ENCODE measurements around the gene RAD51AP1. TPM values are rescaled to one million over a fixed set of nuclear protein-coding genes. Genes with fewer than 3 reads are reported as not detected.

Gene RAD51AP1
- total RNA-seq, 1 experiment from 2014 or later: 49.9 TPM

DNA sequence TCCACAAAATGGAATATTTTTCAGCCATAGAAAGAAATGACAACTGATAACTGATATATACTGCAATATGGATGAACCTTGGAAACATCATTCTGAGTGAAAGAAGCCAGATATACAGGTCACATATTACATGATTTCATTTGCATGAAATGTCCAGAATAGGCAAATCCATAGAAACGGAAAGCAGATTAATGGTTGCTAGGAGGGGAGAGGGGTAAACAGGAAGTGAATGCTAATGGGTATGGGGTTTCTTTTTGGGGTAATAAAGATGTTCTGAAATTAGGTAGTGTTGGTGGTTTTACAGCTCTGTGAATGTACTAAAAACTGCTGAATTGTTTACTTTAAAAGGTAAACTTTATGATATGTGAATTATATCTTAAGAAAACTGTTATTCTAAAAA, 6.5 kb downstream of the RAD51AP1 start:
- DNase-seq (ENCODE audit: low read depth): no peak

DNA sequence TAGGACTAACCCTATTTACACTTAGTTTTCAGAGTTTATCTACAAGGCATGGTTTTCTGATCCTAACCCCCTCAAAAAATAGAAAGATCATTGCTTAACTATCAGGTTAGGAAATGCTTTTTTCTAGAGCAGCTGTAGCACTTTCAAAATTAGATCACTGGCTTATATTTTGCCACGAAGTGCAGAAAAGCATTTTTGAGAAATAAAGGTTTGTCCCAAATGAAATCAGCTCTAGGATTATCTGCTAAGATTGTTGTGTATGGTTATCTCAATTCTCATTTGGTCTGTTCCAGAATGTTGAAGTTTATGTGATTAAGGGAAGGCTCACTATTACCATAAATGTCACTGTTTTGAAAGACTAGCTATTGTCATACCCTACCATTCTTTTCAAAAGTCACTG, 13.5 kb downstream of the RAD51AP1 start:
- DNase-seq (ENCODE audit: low read depth): no peak

DNA sequence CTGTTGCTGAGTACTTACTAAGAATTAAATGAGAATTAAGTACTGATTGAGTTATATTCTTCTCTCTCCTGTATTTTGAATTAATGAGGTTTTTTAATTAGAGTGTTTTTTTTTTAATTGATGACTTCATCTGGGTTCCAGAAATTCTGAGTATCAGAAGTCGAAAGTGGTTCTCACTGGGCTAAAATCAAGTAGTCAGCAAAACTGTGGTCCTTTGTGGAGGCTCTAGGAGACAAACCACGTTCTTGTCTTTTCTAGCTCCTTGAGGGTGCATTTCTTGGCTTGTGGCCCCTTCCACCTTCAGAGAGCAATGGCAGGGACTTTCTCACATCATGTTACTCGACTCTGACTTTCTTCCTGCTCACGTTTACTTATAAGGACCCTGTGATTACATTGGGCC, 15.3 kb downstream of the RAD51AP1 start:
- DNase-seq (ENCODE audit: low read depth): no peak

DNA sequence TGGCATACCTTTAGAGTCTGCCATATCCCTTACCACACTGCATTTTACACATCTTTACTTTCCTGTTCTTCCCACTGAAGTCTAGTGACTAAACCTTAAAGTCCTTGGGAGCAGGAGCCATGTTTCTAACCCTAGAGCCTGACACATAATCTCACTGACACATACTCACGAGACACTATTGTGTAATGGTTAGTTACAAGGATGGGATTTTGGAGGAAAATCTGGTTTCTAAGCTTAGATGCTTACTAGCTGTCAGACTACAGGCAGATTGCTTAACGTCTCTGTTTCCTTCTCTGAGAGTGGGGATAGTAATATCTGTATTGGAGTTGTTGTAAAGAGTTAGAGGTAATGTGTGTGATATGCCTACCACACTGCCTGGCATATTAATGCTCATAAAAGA, 17.1 kb downstream of the RAD51AP1 start:
- DNase-seq (ENCODE audit: low read depth): peak; percentile 45

DNA sequence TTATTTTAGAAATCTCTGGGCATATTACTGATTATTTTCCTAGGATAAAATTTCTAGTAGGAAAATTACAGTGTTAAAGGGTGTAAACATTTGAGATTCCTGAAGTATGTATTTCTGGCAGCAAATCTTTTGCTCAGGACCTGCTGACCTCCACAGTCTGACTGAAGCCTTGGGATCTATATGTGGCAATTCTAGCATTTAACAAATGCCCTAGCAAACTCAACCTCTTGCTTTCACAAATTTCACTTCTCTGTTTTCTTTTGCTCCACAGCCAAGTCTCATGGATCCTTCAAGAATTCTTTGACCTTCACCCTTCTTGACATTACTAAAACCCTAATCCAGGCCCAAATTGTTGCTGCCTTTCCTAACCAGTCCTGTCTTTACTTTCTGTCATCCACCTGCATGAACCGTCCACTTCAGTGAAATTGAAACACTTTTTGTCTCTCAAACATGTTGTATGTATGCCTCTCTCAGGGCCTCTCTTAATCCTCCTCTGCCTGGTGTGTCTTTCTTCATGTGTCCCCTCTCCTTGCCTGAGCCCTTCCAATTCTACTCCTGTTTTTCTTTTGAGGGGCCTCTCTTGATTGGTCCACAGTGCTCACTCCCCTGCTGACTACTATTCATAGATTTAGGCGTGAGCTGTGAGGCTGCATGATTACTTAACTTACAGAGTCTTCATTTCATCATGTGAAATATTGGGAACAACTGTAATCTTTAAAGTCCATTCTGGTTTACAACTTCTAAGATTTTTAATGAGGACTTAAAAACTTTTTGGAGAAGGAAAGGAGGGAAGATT, 18.2 kb downstream of the RAD51AP1 start:
- no peak for DNase-seq (ENCODE audit: low read depth)

DNA sequence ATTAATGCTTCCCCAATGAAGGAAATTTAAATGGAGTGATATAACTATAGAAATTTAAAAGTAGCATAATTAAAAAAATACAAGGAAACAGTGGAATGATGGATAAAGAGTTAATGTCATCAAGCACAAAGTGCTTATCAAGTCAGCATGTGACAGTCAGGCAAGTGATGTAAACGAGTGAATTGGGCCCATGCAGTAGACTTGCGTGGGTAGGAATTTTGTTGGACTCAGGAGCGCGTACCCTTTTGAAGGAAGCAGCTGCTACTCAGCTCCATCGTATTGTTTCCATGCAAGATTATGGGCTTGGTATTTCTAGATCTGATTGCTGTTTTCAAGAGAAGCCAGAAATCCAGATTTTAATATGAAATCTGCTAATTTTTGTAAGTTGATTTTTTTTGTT, 18.9 kb downstream of the RAD51AP1 start:
- DNase-seq (ENCODE audit: low read depth): no peak

DNA sequence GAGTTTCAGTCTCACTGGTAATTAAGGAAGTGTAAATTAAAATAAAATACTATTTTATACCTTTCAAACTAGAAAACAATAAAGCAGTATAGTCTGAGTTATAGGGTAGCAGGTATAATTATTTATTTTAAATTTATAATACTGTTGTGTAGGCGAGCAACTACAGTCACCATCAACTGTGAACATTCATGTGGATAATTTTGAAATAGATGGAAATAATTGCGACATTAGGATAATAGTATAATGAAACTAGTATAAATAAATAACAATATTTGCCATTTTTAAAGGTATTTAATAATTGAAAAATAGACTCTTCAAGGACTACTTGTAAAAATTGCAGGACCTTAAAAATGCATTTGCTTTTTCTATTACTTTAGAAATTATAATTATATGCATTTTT, 19.5 kb downstream of the RAD51AP1 start:
- no peak for DNase-seq (ENCODE audit: low read depth)

DNA sequence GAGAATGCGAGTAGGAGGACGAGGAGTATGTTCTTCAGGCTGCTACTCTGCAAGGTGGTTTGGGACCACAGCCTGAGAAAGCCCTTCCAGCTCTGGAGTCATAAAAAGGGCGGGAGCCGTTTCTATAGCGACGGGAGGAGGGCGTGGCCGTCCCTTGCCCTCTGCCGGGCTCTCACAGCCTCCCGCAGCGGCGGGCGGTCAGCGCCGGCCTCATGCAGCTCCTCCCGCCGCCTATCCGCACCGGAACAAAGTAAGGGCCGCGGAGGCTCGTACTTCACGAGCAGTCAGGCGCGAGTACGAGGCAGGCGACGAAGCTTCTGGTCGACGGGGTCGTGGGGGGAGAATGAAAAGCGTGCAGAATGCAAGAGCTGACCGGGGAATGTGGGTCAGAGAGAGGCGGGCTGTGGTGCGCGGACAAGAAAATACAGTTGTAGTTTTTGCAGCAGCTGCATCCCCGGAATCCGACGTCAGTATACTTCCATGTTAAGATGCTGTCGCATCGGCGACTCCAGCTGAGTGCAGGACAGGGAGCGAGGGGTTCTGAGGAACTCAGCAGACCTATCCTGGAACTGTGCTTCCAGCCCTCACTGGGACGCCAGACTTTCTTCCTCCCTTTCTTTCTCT, 23.5 kb downstream of the RAD51AP1 start, which contains the start of gene DYRK4:
Gene DYRK4 (plus strand): TSS at position 175 of the 624 bp plus-strand sequence. CDS start 38 bp downstream, at position 213.
- DNase-seq (ENCODE audit: low read depth): peak; percentile 49

DNA sequence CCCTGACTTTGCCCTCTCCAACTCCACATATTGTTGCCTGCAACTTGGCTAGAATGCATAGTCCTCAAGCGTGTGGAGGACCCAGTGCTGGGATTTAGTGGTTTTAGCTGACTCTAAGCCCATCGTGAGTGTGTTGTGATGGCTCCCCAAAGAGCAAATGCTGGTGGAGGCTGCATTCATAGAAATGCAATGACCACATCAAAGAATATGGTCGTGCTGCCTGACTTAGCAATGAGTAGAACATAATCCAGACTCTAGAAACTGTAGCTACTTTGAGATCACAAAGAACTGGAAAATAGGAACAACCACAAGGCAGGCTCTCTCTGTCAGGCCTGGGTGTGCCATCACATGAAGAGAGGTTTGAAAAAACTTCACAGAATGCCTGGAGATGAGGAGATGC, 24.6 kb downstream of the RAD51AP1 start:
- no peak for DNase-seq (ENCODE audit: low read depth)

DNA sequence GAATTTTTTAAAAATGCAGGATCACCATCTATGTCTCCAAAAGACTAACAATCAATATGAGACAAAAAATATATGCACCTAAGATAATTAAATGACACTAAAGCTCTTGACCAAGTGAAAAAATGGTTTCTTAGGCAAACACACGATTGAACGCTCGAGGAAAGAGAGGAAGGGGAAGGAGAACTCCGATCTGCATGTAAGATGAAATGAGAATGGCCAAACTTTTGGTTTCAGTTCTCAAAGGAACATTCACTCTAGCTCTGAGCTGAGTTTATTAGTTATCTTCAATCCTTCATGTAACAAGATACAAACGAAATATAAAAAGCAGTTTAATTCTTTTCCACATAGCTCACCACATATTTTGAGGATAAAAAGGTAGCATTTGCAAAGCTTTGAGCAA, 26.1 kb downstream of the RAD51AP1 start:
- no peak for DNase-seq (ENCODE audit: low read depth)

DNA sequence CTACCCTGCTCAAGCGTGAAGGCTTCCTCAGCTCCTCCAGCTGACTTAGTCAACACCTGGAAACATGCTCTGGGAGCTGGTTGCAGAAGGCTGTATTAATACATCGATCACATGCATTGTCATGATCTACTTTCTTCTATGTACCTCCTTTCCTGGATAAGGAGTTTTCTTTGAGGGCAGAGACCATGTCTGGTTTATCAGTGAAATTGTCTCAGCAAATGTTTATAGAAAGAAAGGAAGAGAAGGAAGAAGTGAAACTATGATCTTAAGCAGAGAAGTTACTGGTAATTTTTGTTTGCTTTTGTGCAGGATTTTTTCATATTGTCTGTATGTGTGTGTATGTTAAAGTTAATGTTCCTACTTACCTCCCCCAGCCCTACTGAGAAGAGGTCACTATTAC, 27.8 kb downstream of the RAD51AP1 start:
- no peak for DNase-seq (ENCODE audit: low read depth)

DNA sequence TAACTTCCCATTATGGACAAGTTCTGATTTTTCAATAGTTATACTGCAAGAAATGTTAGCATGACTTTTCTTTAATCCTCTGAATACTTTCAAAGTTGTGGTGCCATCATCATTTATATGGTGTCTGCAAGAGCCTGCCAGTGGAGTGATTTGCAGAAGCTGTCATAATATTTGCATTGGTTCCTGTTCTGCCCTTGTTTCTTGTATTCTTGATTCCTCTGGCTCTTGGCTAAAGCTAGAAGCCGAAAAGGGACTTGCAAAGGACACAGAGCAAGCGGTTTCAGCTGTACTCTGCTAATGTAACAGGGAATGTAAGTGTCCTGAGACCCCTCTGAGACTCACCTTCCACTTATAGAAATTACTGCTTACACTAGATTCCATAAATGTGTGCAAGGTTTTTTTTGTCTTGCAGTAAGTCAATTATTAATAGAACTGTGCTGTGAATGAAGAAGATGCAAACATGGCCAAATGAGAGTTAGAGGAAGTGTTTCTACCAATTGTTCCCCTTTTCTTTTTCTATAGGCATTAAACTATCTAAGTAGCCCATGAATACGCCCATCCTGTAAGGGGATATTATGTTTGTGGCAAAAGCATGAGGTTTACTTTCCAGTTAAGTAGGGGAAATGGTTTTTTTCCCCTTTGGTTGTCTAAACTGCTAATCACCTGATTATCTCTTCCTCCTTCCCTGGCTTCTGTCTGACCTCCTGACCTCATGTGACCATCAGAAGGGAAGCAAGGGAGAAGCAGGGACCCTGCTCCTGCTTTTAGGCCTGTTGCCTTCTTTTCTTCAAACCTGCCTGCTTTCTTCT, 28.6 kb downstream of the RAD51AP1 start:
- DNase-seq (ENCODE audit: low read depth): no peak

DNA sequence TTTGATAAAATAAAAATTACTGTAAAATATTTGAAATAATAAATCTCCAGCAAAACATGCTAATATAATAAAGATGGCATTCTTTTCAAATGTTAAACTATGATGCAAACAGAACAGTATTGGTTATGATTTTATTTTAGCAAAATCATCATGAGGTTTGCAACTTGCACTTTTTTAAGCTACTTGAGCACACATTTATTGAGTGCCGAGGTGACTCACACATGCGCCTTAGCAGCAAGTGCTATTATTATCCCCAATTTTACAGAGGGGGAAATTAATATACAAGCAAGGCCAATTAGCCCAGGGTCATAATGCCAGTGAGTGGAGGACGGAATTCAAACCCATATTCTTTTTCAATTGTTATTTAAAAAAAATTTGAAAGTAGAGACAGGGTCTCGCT, 30.6 kb downstream of the RAD51AP1 start:
- no peak for DNase-seq (ENCODE audit: low read depth)

DNA sequence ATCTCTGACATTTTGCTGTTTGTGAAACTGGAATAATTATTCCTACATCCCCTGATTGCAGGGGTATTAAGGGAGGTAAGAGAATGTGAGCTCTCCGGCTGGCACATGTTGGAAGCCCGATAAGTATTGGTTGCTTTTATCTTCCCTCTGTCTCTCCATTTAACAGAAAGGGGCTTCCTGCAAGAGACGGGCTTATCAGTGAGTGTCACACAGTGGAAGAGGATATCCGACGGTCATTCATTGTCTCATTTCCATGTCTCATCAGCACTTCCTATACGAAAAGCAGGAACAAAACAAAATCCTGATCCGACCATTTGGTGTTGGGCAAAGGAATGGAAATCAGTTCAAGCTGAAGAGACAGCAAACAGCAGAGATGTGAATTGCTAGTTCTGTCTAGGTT, 34.0 kb downstream of the RAD51AP1 start:
- DNase-seq (ENCODE audit: low read depth): no peak

DNA sequence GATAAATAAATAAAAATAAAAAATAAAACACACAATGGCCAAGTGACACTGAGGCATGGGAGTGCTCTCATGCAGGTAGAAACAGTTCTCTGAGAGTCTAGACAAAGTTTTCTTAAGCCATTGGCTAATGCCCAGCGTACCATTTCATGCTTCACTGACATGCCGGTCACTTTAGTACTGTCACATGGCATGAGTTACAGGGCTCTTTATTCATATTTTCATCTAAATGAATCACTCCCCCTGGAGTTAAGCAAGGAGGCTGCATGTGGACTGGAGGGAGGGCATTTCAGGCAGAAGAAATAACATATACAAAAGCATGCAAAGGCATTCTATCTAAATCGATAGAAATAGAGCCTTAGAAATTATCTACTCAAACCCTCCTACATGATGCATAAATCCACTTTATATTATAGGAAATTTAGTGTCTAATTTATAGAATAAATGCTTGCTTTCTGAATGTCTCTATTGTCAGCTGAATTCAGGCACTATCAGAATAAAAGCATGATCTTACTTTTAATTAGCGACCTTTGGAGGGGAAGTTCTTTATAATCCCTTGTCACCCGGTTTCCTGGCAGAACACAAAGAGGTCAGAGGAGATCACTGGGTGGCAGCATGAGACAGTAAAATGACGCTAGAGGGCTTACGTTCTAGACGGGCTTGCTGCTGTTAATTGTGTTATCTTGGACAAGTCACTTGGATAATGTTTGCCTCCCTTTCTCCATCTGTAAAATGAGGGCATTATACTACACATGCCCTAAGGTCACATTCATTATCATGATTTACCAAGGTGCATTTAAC, 40.8 kb downstream of the RAD51AP1 start:
- DNase-seq (ENCODE audit: low read depth): peak; percentile 23

DNA sequence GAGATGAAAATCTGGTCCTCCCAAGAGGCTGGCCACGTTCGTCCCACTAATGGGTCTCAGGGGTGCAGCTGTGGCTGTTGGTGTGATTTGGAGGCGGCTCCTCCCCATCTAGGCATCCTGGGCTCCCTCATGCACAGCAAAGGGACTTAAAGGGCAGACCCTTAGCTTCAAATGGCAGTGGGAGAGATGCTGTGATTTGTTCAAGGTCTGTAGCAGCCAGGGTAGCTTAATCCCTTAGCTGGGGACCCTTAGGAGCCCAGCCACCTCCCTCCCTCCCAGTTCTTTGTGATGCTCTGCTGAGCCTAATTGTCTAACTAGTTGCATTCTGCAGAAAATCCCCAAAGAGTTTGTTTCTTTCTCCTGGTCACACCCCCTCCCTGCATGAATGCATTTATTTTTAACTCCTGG, 41.6 kb downstream of the RAD51AP1 start:
- no peak for DNase-seq (ENCODE audit: low read depth)

DNA sequence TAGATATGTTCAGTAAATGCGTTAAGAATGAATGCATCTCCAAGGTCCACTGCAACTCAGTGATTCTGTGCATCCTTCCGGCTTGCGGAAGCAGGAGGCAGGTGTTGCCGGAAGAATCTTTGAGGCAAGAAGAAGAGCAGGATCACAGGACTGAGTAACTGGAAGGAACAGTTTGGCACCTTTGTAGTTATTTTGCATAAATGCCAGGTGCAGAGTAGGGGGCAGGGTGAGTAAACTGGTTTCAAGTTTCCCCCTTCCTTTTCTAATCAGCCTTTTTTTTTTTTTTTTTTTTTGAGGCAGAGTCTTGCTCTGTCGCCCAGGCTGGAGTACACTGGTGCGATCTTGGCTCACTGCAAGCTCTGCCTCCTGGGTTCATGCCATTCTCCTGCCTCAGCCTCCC, 45.6 kb downstream of the RAD51AP1 start:
- no peak for DNase-seq (ENCODE audit: low read depth)

DNA sequence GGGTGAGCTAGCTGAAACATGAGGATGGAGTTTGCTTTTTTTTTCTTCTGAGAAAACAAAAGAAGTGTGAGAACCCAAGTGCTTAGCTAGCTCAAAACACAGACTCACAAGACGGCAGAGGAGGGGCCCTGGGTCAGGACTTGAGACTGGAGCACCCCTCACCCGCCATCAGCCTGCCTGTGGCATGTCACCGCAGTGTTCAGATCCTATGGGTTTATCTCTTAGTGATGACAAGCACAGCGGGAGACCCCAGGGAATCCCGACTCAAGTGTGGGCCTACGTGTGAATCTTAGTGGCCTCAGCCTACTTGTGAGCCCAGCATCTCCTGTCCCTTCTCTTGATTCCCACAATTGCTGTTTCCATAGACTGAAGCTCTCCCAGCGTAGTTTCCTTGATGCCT, 46.2 kb downstream of the RAD51AP1 start:
- DNase-seq (ENCODE audit: low read depth): no peak

DNA sequence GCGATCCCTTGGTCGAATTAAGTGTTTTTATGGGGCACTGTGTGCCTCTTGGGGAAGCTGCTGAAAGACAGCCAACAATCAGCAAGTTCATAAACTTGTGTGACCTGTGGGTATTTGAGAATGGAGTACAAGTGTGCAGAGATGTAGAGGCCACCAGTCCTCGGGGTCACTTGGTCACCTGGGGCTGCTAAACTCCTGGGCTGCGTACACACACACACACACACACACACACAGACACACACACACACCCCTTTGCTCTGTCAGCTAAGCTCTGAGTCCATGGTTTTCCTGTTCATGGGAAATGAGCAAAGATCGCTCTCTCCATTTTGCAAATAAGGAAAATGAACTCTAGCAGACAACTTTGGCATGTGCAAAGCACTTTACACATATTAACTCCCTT, 47.8 kb downstream of the RAD51AP1 start:
- no peak for DNase-seq (ENCODE audit: low read depth)

DNA sequence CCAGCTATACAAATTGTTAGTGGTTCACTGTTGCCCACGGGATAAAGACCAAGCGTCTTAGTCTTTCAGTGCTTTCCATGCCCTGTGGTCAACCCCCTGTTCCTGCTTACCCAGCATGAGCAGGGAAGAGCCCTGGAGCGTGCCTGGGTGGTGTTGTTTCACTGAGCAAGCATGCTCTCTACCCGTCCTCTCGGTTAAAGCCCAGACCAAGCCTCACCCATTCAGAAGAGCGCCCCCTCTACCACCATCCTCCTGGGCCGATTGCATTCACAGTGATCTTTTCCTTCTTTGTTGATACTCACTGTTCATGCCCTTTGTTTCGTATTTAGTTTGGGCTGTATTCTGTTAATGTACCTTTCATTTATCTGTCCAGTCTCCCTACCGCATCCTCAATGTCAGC, 48.4 kb downstream of the RAD51AP1 start:
- no peak for DNase-seq (ENCODE audit: low read depth)

DNA sequence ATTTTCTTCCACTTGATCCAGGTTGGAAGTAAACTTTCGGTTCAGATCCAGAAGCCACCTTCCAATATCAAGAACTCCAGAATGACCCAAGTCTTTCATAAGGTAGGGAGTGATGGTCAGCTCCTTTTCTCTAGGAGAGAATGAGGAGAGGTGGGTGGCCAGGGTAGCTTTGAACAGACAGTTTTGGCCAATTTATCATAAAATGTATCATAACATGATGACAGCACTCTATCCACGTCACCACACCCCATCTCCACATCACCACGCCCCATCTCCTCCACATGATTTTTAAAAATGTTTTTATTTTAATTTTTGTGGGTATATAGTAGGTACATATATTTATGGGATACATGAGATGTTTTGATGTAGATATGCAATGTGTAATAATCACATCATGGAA, 50.2 kb downstream of the RAD51AP1 start:
- no peak for DNase-seq (ENCODE audit: low read depth)

DNA sequence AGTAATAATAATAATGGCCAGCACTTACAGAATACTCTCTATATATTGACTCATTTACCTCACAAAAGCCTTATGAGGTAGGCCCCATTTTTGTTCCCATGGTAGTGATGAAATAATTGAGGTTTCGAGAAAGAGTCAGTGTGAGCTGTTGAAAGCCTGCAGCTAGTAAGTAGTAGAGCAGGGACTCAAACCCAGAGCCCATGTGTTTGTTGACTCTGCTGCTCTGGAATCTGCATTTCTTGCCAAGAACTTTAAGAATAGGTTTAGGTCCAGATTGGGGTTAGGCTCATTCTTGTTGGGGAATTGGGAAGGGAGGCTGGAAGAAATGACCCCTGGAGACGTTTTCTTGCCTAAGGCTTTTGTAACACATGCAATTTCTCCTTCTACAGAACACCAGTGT, 51.3 kb downstream of the RAD51AP1 start:
- no peak for DNase-seq (ENCODE audit: low read depth)
